Heart left ventricle (tissue), 13 donors: ENCODE data around the gene QRSL1.

ENCODE experiments used
- CTCF ChIP-seq, 12 donors: fragments of 200-600 bp; sonication (generic) in 4 of 12; IDR thresholded peaks; one replicate each; pipeline versions ENCODE4 v1.5.0 to v1.8.0; 2018 to 2022; ENCODE audit warnings: antibody characterized with exemption in 12 of 12, mild to moderate bottlenecking in 5 of 12
- POLR2A ChIP-seq, 2 donors: fragments of 450-650 bp; IDR thresholded peaks; one replicate each; pipeline ENCODE4 v1.6.1; 2017; ENCODE audit warnings: antibody characterized with exemption in 2 of 2, mild to moderate bottlenecking in 2 of 2, moderate library complexity in 2 of 2
- donor health status: ischemic (EF 13 %, LVEDD 7.1; RV severe dilation, severe dysfunction).
- donor health status: DM: no; HTN: yes; CAD: no.
- donor health status: DM: no; HTN: no; CAD: no.
- donor health status: ischemic (EF 25% LVEDD 6.9; RV normal size, moderate dysfunction).
- donor health status: ischemic (EF 25% LVEDD 5.7; RV mildly dilated, moderate dysfunction).
- donor health status: ischemic (EF 35%, LVEDD 5.7; RV mildly dilated, moderate dysfunction).
- donor health status: nonischemic (EF 11% LVEDD 7.7; RV severe dilation, severe dysfunction).
- donor health status: DM: yes; HTN: yes; CAD: no.
- donor health status: PGD.
- donor health status: ischemic (EF 29% LVEDD 5.4; RV normal size, mild dysfunction).
- donor health status: nonischemic (EF 23%, LVEDD 6.1; RV moderate dilation, normal function).

GRCh38 chr6:106599440-106599839, 29.9 kb upstream of the QRSL1 start:
- no peak for TF ChIP-seq CTCF (IDR thresholded peaks at IDR 0.05)
- TF ChIP-seq POLR2A (IDR thresholded peaks at IDR 0.05): no peak
